Endothelial cell of umbilical vein (primary cell): ENCODE data around the gene CXCL10. TPM values are rescaled to one million over a fixed set of nuclear protein-coding genes. Genes with fewer than 3 reads are reported as not detected.

Experiments used
- BruUV-seq: library from RNA; stranded (reverse); fragments of 400-500 nt; replicated peaks from 2 replicates; lab custom pipeline; 2021; lab: Mats Ljungman, UMichigan
- CTCF ChIA-PET: fragments of 300-600, 350-600 bp; sonication (Branson Sonifier 250); formaldehyde crosslinking; loops from one replicate; lab custom pipeline; 2021; ENCODE audit warnings: antibody characterized with exemption, inconsistent platforms; lab: Charles Lee
- POLR2A ChIA-PET: fragments of 300-600, 350-600 bp; sonication (Branson Sonifier 250); formaldehyde crosslinking; loops from one replicate; lab custom pipeline; 2021; ENCODE audit warnings: antibody characterized with exemption, inconsistent platforms; lab: Charles Lee
- DNase-seq: peaks from one replicate; pipeline ENCODE4 v3.0.0-alpha.2; 2011; ENCODE audit warnings: low read depth, low spot score
- FAIRE-seq: peaks from 2 replicates; lab custom pipeline; 2011; peaks lifted over from hg19 to GRCh38; lab: Jason Lieb, UNC
- H2AFZ ChIP-seq: 2 replicates; pipeline ENCODE4 v1.6.0; 2012; ENCODE audit warnings: low read depth, low read length, control low read depth, inconsistent platforms
- H3K27ac ChIP-seq: 2 replicates; pipeline ENCODE4 v1.5.1; 2011; ENCODE audit warnings: low read depth, mild to moderate bottlenecking, control low read depth, low read length, moderate library complexity; ENCODE audit not compliant: insufficient read depth
- H3K27me3 ChIP-seq, 2 experiments: 2 replicates each; pipeline versions ENCODE4 v1.6.0 to v1.6.1; 2011; ENCODE audit warnings: low read length in 2 of 2, mixed read lengths in 1 of 2; ENCODE audit not compliant: control insufficient read depth in 2 of 2, insufficient read depth in 2 of 2
- H3K36me3 ChIP-seq, 2 experiments: 2 replicates in 1 of 2; 3 replicates in 1 of 2; pipeline ENCODE4 v1.5.1; 2011; ENCODE audit warnings: low read length in 2 of 2, mild to moderate bottlenecking in 1 of 2, moderate library complexity in 1 of 2; ENCODE audit not compliant: control insufficient read depth in 2 of 2, insufficient read depth in 2 of 2; ENCODE audit errors: extremely low read depth in 1 of 2
- H3K4me1 ChIP-seq: 3 replicates; pipeline ENCODE4 v1.5.1; 2011; ENCODE audit warnings: mild to moderate bottlenecking, low read length; ENCODE audit not compliant: control insufficient read depth, insufficient read depth; ENCODE audit errors: extremely low read depth
- H3K4me2 ChIP-seq: 2 replicates; pipeline ENCODE4 v1.6.1; 2011; ENCODE audit warnings: low read length, control low read depth, mixed read lengths; ENCODE audit not compliant: insufficient read depth
- H3K4me3 ChIP-seq, 3 experiments: fragments of 200-600 bp in 1 of 3; sonication (generic), shearing (Covaris generic) in 1 of 3; replicated peaks in 1 of 3; 2 replicates each; pipeline ENCODE4 v1.5.1; 2011 to 2016; ENCODE audit warnings: control low read depth in 3 of 3, low read length in 3 of 3, mild to moderate bottlenecking in 2 of 3, inconsistent platforms in 1 of 3, low read depth in 1 of 3, moderate library complexity in 1 of 3; ENCODE audit not compliant: insufficient read depth in 1 of 3
- H3K79me2 ChIP-seq: 2 replicates; pipeline ENCODE4 v1.6.0; 2012; ENCODE audit warnings: low read length, inconsistent platforms; ENCODE audit not compliant: control insufficient read depth, insufficient read depth
- H3K9ac ChIP-seq: replicated peaks from 2 replicates; pipeline ENCODE3; 2011; ENCODE audit warnings: low read length, control low read depth; ENCODE audit not compliant: insufficient read depth; ENCODE audit errors: extremely low read depth
- H3K9me1 ChIP-seq: replicated peaks from 3 replicates; pipeline ENCODE4 v1.6.0; 2011; ENCODE audit warnings: mild to moderate bottlenecking, low read length; ENCODE audit not compliant: control insufficient read depth, insufficient read depth; ENCODE audit errors: extremely low read depth
- H3K9me3 ChIP-seq: replicated peaks from 2 replicates; pipeline ENCODE4 v1.5.1; 2012; ENCODE audit warnings: low read length, inconsistent platforms; ENCODE audit not compliant: control insufficient read depth, insufficient read depth
- H4K20me1 ChIP-seq: replicated peaks from 2 replicates; pipeline ENCODE3; 2011; ENCODE audit warnings: mild to moderate bottlenecking, low read length; ENCODE audit not compliant: control insufficient read depth, insufficient read depth; ENCODE audit errors: extremely low read depth
- CTCF ChIP-seq, 2 donors: IDR thresholded peaks; 1 replicate in 1 of 2; 2 replicates in 1 of 2; pipeline ENCODE4 v1.5.1; 2011; ENCODE audit warnings: low read length in 2 of 2, mild to moderate bottlenecking in 2 of 2, moderate library complexity in 2 of 2, control low read depth in 1 of 2, inconsistent platforms in 1 of 2, low read depth in 1 of 2; ENCODE audit not compliant: insufficient read depth in 1 of 2; ENCODE audit errors: extremely low read depth in 1 of 2
- EZH2 ChIP-seq: IDR thresholded peaks from 2 replicates; pipeline ENCODE4 v1.6.1; 2012; ENCODE audit warnings: borderline replicate concordance, low read depth, mild to moderate bottlenecking, moderate library complexity, low read length, inconsistent platforms; ENCODE audit not compliant: severe bottlenecking
- FOS ChIP-seq: IDR thresholded peaks from 2 replicates; pipeline ENCODE4 v1.6.1; 2011; ENCODE audit warnings: mild to moderate bottlenecking, low read length, moderate library complexity, borderline replicate concordance; ENCODE audit not compliant: insufficient read depth
- GATA2 ChIP-seq: IDR thresholded peaks from 2 replicates; pipeline ENCODE4 v1.7.0; 2011; ENCODE audit warnings: low read depth, mild to moderate bottlenecking, moderate library complexity, mixed read lengths, low read length; ENCODE audit not compliant: insufficient read length, insufficient read depth
- JUN ChIP-seq: IDR thresholded peaks from 2 replicates; pipeline ENCODE4 v1.6.1; 2011; ENCODE audit warnings: borderline replicate concordance, low read depth; ENCODE audit not compliant: insufficient read length, insufficient read depth
- MYC ChIP-seq: IDR thresholded peaks from one replicate; pipeline ENCODE4 v1.6.1; 2011; ENCODE audit warnings: mild to moderate bottlenecking, low read depth, low read length
- POLR2AphosphoS5 ChIP-seq: IDR thresholded peaks from 2 replicates; pipeline ENCODE4 v1.6.1; 2012; ENCODE audit warnings: low read depth, mild to moderate bottlenecking, control low read depth, low read length, moderate library complexity; ENCODE audit not compliant: insufficient read depth
- dilution Hi-C: fragments of 300-500 bp; cut with MboI; formaldehyde crosslinking; loops from one replicate; pipeline ENCODE4 v1.15.0; 2019; ENCODE audit warnings: low sequenced_read_pairs; ENCODE audit not compliant: extremely low pct_ligation_motif_present
- intact Hi-C: fragments of 100-400 bp; cut with micrococcal nuclease; formaldehyde crosslinking; loops from one replicate; pipeline ENCODE4 v1.10.0; 2022
- polyA plus RNA-seq, 4 experiments: library from polyadenylated mRNA; depleted of rRNA in 3 of 4; stranded (reverse) in 3 of 4; unstranded in 1 of 4; fragments of >200 nt; gene quantifications; 2 replicates each; pipeline versions ENCODE4 v1.2.1 to v1.2.3, GENCODE V29; 2011 to 2012; ENCODE audit warnings: missing spikeins in 1 of 4
- total RNA-seq: library from RNA; stranded (reverse); gene quantifications from 2 replicates; pipeline ENCODE4 v1.2.3, GENCODE V29; 2021

The CXCL10 gene
- total and polyA plus RNA-seq, 2 donors (not counting 3 experiments of a cell fraction or from before 2014, with no cell fraction given), result 0.18 TPM; not detected in 1

DNA sequence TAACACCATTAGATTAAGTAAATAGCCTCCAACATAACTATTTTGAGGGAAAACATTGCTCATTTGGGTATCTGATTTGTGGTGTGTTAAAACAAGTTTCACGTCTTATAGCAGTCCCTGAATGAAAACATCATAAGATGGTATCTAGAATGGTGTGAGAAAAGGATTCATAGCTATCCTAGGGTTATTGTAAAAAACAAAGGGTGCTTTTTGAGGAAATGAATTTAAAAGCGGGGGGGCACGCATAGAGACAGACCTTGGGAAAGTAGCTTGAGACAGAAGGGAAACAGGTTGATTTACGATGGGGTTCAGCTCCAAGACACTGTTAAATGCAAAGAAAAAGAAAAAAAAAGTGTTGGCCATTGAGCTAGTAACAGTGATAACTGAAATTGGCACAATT is 768 bp upstream of the CXCL10 start:
- no peaks in the 10 kb centered on the region for H3K36me3 ChIP-seq
- no peaks in the 10 kb centered on the region for H4K20me1 ChIP-seq
- no peak overlapping the region for H3K4me2 ChIP-seq
- BruUV-seq, result no TSS peak
- no peaks in the 10 kb centered on the region for H3K79me2 ChIP-seq
- ChIA-PET POLR2A (no interaction called here), CTCF (interaction anchor here (1.0 to 1.4 kb wide), 3 partner anchors 10 to 30 kb away, joined by 3 to 5 read pairs (median 4); no protein-coding TSS in a partner anchor)
- dilution Hi-C loops, result no loop called here
- intact Hi-C loops, result no loop called here
- no peak overlapping the region for H3K4me3 ChIP-seq
- H3K27me3 ChIP-seq, result peaks cover 16 to 20% of the 10 kb centered on the region in 2 experiments
- H3K9me1 ChIP-seq, result no peaks in the 10 kb centered on the region
- TF ChIP-seq GATA2, result no peak
- no peak for TF ChIP-seq FOS
- no peak for TF ChIP-seq CTCF (IDR thresholded peaks at IDR 0.05; ENCODE audit: extremely low read depth in 1 of 2, insufficient read depth in 1 of 2, low read depth in 1 of 2, low read length in 2 of 2)
- no peak for TF ChIP-seq JUN
- H3K9me3 ChIP-seq, result no peaks in the 10 kb centered on the region
- no peak overlapping the region for H3K27ac ChIP-seq
- FAIRE-seq (no peak), DNase-seq (no peak)
- no peak overlapping the region for H2AFZ ChIP-seq
- H3K9ac ChIP-seq, result no peak overlapping the region
- H3K4me1 ChIP-seq, result peaks cover 10% of the 10 kb centered on the region

- no peaks in the 10 kb centered on the region for H4K20me1 ChIP-seq
- H3K4me1 ChIP-seq, result no peaks in the 10 kb centered on the region
- peaks cover 16 to 20% of the 10 kb centered on the region in 2 experiments for H3K27me3 ChIP-seq
- no TSS peak for BruUV-seq
- H3K79me2 ChIP-seq, result no peaks in the 10 kb centered on the region
- CTCF ChIA-PET, result no interaction called here
- intact Hi-C loops, result no loop called here
- DNase-seq, result no peak
- H3K4me3 ChIP-seq, result no peak overlapping the region
- dilution Hi-C loops, result no loop called here
- H3K9ac ChIP-seq, result no peak overlapping the region
- H3K36me3 ChIP-seq, result no peaks in the 10 kb centered on the region
- no peak for FAIRE-seq
- POLR2A ChIA-PET, result no interaction called here
- H3K9me3 ChIP-seq, result no peaks in the 10 kb centered on the region
- TF ChIP-seq EZH2, result no peak
- no peak for TF ChIP-seq POLR2AphosphoS5
- TF ChIP-seq FOS, result no peak
- TF ChIP-seq CTCF (IDR thresholded peaks at IDR 0.05; ENCODE audit: extremely low read depth in 1 of 2, insufficient read depth in 1 of 2, low read depth in 1 of 2, low read length in 2 of 2), result no peak
- no peak for TF ChIP-seq JUN
- TF ChIP-seq MYC, result no peak
- no peak overlapping the region for H3K27ac ChIP-seq
- H3K9me1 ChIP-seq, result no peaks in the 10 kb centered on the region
- no peak overlapping the region for H2AFZ ChIP-seq
- H3K4me2 ChIP-seq, result no peak overlapping the region
Observed at GRCh38 chr4:76022677-76023076, 620 bp downstream of the CXCL10 start.
